ENCODE data around the gene LY86.
"Not testable (repeated sequence)": the region's sequence is repeated elsewhere in the genome, so short reads cannot be mapped to it uniquely, and the experiment has no call there.

Gene LY86

DNA sequence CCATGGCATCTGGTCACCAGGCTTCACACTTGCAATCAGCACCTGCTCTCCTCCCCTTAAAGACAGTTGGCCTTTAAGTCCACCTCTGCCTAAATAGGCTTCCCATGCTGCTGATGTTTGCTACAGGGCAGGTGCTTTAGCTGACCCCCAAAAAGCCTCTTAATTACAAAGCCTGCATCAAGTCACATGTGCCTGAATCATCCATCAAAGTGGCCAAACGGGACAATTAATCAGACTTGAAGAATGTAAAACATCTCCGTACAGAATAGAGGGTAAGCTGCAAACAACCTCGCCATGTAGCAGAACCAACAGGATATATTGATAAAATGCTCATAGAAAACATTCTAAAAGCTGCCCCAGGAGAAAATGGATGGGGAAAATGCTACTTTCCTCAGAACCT is 7.4 kb downstream of the LY86 start:
- Histone ChIP-seq H3K4me3 (no peak overlapping the region), H3K27me3 (ENCODE audit: low read depth) (no peaks in the 10 kb centered on the region), H3K4me1 (no peaks in the 10 kb centered on the region), H3K36me3 (replicated peaks) (no peaks in the 10 kb centered on the region), H3K9me3 (no peaks in the 10 kb centered on the region)
- in situ Hi-C loops (cut with MboI; ENCODE audit: low sequenced_read_pairs), result no loop called here
- DNase-seq (ENCODE audit: low spot score in 2 of 2), result no peak

GRCh38 chr6:6596529-6597328 is 8.2 kb downstream of the LY86 start:
- H3K4me1 ChIP-seq, result no peaks in the 10 kb centered on the region
- H3K36me3 ChIP-seq (replicated peaks), result no peaks in the 10 kb centered on the region
- H3K4me3 ChIP-seq, result no peak overlapping the region
- H3K27me3 ChIP-seq (ENCODE audit: low read depth), result no peaks in the 10 kb centered on the region
- H3K9me3 ChIP-seq, result no peaks in the 10 kb centered on the region
- in situ Hi-C loops (cut with MboI; ENCODE audit: low sequenced_read_pairs), result no loop called here
- no peak for DNase-seq (ENCODE audit: low spot score in 2 of 2)

DNA sequence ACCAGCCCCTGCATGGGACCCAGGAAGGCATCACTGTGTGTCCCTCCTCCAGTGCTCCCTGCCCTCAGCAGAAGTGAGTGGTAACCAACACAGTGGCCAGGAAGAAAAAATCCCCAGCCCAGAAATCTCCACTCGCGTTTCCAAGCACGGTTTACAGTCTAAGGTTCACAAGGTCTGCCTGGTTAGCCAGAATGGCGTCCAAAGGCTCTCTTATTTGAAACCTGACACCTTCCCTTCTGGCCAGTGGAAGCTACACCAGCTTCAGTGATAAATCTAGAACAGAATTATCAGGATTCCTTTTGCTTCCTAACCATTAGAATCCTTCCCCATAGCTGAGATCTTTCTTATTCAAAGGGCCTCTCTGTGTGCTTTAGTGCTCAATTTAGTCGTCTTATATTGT is 9.2 kb downstream of the LY86 start:
- no peaks in the 10 kb centered on the region for H3K4me1 ChIP-seq
- in situ Hi-C loops (cut with MboI; ENCODE audit: low sequenced_read_pairs), result no loop called here
- DNase-seq (ENCODE audit: low spot score in 2 of 2), result no peak
- no peaks in the 10 kb centered on the region for H3K9me3 ChIP-seq
- H3K27me3 ChIP-seq (ENCODE audit: low read depth), result no peaks in the 10 kb centered on the region
- H3K36me3 ChIP-seq (replicated peaks), result no peaks in the 10 kb centered on the region
- H3K4me3 ChIP-seq, result no peak overlapping the region

- Histone ChIP-seq H3K27me3 (ENCODE audit: low read depth) (no peaks in the 10 kb centered on the region), H3K36me3 (replicated peaks) (no peaks in the 10 kb centered on the region), H3K9me3 (no peaks in the 10 kb centered on the region), H3K4me3 (no peak overlapping the region), H3K4me1 (no peaks in the 10 kb centered on the region)
- no peak for DNase-seq (ENCODE audit: low spot score in 2 of 2)
- in situ Hi-C loops (cut with MboI; ENCODE audit: low sequenced_read_pairs), result no loop called here
These were observed 11.0 kb downstream of the LY86 start for GRCh38 chr6:6599468-6599873.

DNA sequence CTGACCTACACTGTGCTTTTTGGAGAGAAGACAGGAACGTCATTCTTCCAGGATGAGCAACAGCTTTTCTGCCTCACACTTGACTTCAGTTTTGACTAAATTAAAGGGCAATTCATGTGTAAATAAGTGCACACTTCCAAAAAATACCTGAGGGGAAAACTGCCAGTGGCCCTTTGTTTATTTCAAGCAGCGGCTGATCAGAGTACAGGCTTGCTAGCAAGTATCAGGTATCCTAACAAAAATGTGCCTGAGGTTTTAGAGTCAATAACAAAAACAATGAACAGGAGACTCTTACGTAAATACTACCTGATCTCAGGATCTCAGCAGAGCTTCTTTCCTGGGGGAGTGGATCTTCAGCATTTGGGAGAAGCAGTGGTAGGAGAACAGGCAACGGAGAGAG is 12.4 kb downstream of the LY86 start:
- no peak for DNase-seq (ENCODE audit: low spot score in 2 of 2)
- Histone ChIP-seq H3K4me1 (no peaks in the 10 kb centered on the region), H3K27me3 (ENCODE audit: low read depth) (no peaks in the 10 kb centered on the region), H3K9me3 (no peaks in the 10 kb centered on the region), H3K4me3 (no peak overlapping the region), H3K36me3 (replicated peaks) (no peaks in the 10 kb centered on the region)
- in situ Hi-C loops (cut with MboI; ENCODE audit: low sequenced_read_pairs), result no loop called here

DNA sequence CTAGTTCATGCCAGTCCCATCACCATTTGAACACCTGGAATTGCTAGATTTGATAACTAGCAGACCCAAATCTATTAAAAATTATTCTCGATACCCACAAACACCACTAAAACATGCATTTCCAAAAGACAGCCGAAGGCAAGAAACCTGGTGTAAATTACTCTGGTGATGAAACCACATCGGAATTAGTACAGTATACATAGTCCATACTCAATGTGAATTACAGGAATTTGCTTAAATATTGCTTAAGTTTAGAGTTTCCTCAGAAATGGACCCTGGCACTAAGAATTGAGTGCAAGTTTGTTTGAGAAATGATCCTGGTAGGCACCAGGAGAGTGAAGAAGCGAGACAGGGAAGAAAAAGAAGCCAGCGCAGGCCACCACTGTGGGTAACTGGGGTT is 13.7 kb downstream of the LY86 start:
- no peaks in the 10 kb centered on the region for H3K4me1 ChIP-seq
- H3K9me3 ChIP-seq, result no peaks in the 10 kb centered on the region
- H3K4me3 ChIP-seq, result no peak overlapping the region
- H3K36me3 ChIP-seq (replicated peaks), result no peaks in the 10 kb centered on the region
- no peak for DNase-seq (ENCODE audit: low spot score in 2 of 2)
- in situ Hi-C loops (cut with MboI; ENCODE audit: low sequenced_read_pairs), result no loop called here
- no peaks in the 10 kb centered on the region for H3K27me3 ChIP-seq (ENCODE audit: low read depth)

DNA sequence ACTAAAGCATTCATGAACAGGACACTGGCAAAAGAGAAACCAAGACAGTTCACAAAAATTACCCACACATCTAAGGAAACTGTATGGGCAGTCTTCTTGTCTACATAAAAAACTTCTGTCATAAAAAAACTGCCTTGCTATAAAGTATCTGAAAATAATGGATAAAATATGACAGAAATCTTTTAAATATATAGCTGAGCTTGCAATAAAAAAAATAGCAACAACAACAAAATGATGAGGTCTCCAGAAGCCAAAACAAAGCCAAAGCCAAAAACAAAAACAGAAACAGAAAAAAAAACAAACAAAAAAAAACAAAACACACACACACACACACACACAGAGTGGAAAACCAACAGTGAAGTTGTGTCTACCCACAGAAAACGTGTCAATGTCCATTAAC is 14.8 kb downstream of the LY86 start:
- no peaks in the 10 kb centered on the region for H3K36me3 ChIP-seq (replicated peaks)
- DNase-seq (ENCODE audit: low spot score in 2 of 2), result no peak

DNA sequence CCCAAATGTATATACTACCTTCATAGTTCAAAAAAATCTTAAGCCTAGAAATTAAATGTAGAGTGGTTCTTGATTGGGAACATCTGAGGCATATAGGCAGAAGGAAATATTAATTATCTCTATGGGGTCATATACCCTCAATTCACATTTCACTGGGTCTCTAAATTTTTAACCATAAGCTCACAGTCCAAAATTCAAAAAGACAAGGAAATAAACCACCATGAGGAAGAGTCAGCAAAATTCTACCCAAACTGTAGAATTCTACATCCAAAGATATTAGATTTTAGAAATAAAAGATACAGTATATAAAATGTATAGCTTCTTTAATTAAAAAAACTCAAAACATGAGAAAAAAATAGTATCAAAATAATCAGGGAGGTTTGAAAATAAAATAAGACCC is 15.5 kb downstream of the LY86 start:
- H3K4me1 ChIP-seq, result no peaks in the 10 kb centered on the region
- in situ Hi-C loops (cut with MboI; ENCODE audit: low sequenced_read_pairs), result no loop called here
- H3K27me3 ChIP-seq (ENCODE audit: low read depth), result no peaks in the 10 kb centered on the region
- no peak overlapping the region for H3K4me3 ChIP-seq
- no peaks in the 10 kb centered on the region for H3K9me3 ChIP-seq
- DNase-seq (ENCODE audit: low spot score in 2 of 2), result no peak
- H3K36me3 ChIP-seq (replicated peaks), result no peaks in the 10 kb centered on the region

More for the DNA sequence above, 14.8 kb downstream of the LY86 start:
- Histone ChIP-seq H3K27me3 (ENCODE audit: low read depth) (no peaks in the 10 kb centered on the region), H3K4me3 (no peak overlapping the region), H3K4me1 (no peaks in the 10 kb centered on the region), H3K9me3 (no peaks in the 10 kb centered on the region)
- in situ Hi-C loops (cut with MboI; ENCODE audit: low sequenced_read_pairs), result no loop called here

GRCh38 chr6:6604566-6604965 is 16.0 kb downstream of the LY86 start:
- no peaks in the 10 kb centered on the region for H3K4me1 ChIP-seq
- no peaks in the 10 kb centered on the region for H3K9me3 ChIP-seq
- H3K36me3 ChIP-seq (replicated peaks), result no peaks in the 10 kb centered on the region
- H3K4me3 ChIP-seq, result no peak overlapping the region
- no peak for DNase-seq (ENCODE audit: low spot score in 2 of 2)
- in situ Hi-C loops (cut with MboI; ENCODE audit: low sequenced_read_pairs), result no loop called here
- H3K27me3 ChIP-seq (ENCODE audit: low read depth), result no peaks in the 10 kb centered on the region

DNA sequence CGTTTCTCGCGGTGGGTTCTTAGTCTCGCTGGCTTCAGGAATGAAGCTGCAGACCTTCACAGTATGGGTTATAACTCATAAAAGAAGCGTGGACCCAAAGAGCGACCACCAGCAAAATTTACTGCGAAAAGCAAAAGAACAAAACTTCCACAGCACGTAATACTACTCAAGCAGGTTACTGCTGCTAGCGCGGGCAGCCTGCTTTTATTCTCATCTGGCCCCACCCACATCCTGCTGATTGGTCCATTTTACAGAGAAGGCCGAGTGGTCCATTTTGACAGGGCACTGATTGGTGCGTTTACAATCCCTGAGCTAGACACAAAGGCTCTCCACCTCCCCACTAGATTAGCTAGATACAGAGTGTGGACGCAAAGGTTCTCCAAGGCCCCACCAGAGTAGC is 17.4 kb downstream of the LY86 start:
- Histone ChIP-seq H3K4me1 (no peaks in the 10 kb centered on the region), H3K27me3 (ENCODE audit: low read depth) (no peaks in the 10 kb centered on the region), H3K9me3 (no peaks in the 10 kb centered on the region), H3K36me3 (replicated peaks) (no peaks in the 10 kb centered on the region), H3K4me3 (no peak overlapping the region)
- in situ Hi-C loops (cut with MboI; ENCODE audit: low sequenced_read_pairs), result no loop called here
- no peak for DNase-seq (ENCODE audit: low spot score in 2 of 2)

GRCh38 chr6:6606391-6607030 is 18.0 kb downstream of the LY86 start:
- in situ Hi-C loops (cut with MboI; ENCODE audit: low sequenced_read_pairs); H3K4me1 ChIP-seq; H3K36me3 ChIP-seq (replicated peaks); H3K9me3 ChIP-seq; H3K27me3 ChIP-seq (ENCODE audit: low read depth); H3K4me3 ChIP-seq; DNase-seq (ENCODE audit: low spot score in 2 of 2): not testable (repeated sequence)

GRCh38 chr6:6609450-6609849 is 20.9 kb downstream of the LY86 start:
- Histone ChIP-seq H3K4me1 (no peaks in the 10 kb centered on the region), H3K36me3 (replicated peaks) (no peaks in the 10 kb centered on the region), H3K9me3 (no peaks in the 10 kb centered on the region), H3K4me3 (no peak overlapping the region), H3K27me3 (ENCODE audit: low read depth) (no peaks in the 10 kb centered on the region)
- no peak for DNase-seq (ENCODE audit: low spot score in 2 of 2)
- in situ Hi-C loops (cut with MboI; ENCODE audit: low sequenced_read_pairs), result no loop called here

GRCh38 chr6:6610031-6610591 is 21.6 kb downstream of the LY86 start:
- in situ Hi-C loops (cut with MboI; ENCODE audit: low sequenced_read_pairs), result no loop called here
- H3K27me3 ChIP-seq (ENCODE audit: low read depth), result no peaks in the 10 kb centered on the region
- no peaks in the 10 kb centered on the region for H3K4me1 ChIP-seq
- DNase-seq (ENCODE audit: low spot score in 2 of 2), result no peak
- H3K9me3 ChIP-seq, result no peaks in the 10 kb centered on the region
- H3K36me3 ChIP-seq (replicated peaks), result no peaks in the 10 kb centered on the region
- H3K4me3 ChIP-seq, result no peak overlapping the region

- no peaks in the 10 kb centered on the region for H3K27me3 ChIP-seq (ENCODE audit: low read depth)
- H3K9me3 ChIP-seq, result no peaks in the 10 kb centered on the region
- no peak overlapping the region for H3K4me3 ChIP-seq
- in situ Hi-C loops (cut with MboI; ENCODE audit: low sequenced_read_pairs), result no loop called here
- H3K4me1 ChIP-seq, result no peaks in the 10 kb centered on the region
- no peaks in the 10 kb centered on the region for H3K36me3 ChIP-seq (replicated peaks)
- DNase-seq (ENCODE audit: low spot score in 2 of 2), result no peak
These were observed 23.0 kb downstream of the LY86 start for GRCh38 chr6:6611486-6611885.
